Measurements from ENCODE around the gene PPP1R26.

The PPP1R26 gene

GRCh38 chr9:135500071-135500524 lies 20.5 kb downstream of the PPP1R26 start:
- no peak for DNase-seq (ENCODE audit: low read depth)
- no peak for TF ChIP-seq CTCF (IDR thresholded peaks at IDR 0.05; ENCODE audit: control insufficient read depth, extremely low read depth, insufficient read depth)

GRCh38 chr9:135500525-135501260 lies 21.1 kb downstream of the PPP1R26 start, which contains the start of gene MRPS2:
TSS of gene MRPS2 (plus strand) at chr9:135500682. CDS start at chr9:135500711, 29 bp downstream.
- H3K4me3 ChIP-seq (ENCODE audit: low read depth, low read length) = peak within 1 kb of the TSS; percentile 84
- peak; percentile 60 for DNase-seq (ENCODE audit: low read depth)
- peak; percentile 99 for TF ChIP-seq CTCF (IDR thresholded peaks at IDR 0.05; ENCODE audit: control insufficient read depth, extremely low read depth, insufficient read depth)

More at GRCh38 chr9:135500071-135500524, 20.5 kb downstream of the PPP1R26 start:
- H3K4me3 ChIP-seq (ENCODE audit: low read depth, low read length) = peak overlapping the region; percentile 84

GRCh38 chr9:135501261-135502167 lies 21.9 kb downstream of the PPP1R26 start:
- DNase-seq (ENCODE audit: low read depth) = no peak
- peak overlapping the region; percentile 84 for H3K4me3 ChIP-seq (ENCODE audit: low read depth, low read length)
- no peak for TF ChIP-seq CTCF (IDR thresholded peaks at IDR 0.05; ENCODE audit: control insufficient read depth, extremely low read depth, insufficient read depth)

GRCh38 chr9:135502168-135502872 lies 22.7 kb downstream of the PPP1R26 start:
- H3K4me3 ChIP-seq (ENCODE audit: low read depth, low read length) = peak overlapping the region; percentile 84
- no peak for DNase-seq (ENCODE audit: low read depth)
- TF ChIP-seq CTCF (IDR thresholded peaks at IDR 0.05; ENCODE audit: control insufficient read depth, extremely low read depth, insufficient read depth) = no peak

- no peak for DNase-seq (ENCODE audit: low read depth)
- no peak for TF ChIP-seq CTCF (IDR thresholded peaks at IDR 0.05; ENCODE audit: control insufficient read depth, extremely low read depth, insufficient read depth)
- H3K4me3 ChIP-seq (ENCODE audit: low read depth, low read length) = no peak overlapping the region
Measured at GRCh38 chr9:135502873-135503321, 23.3 kb downstream of the PPP1R26 start.

Measured in LNCaP clone FGC (cell line).